ENCODE results near the gene HJURP.

DNA sequence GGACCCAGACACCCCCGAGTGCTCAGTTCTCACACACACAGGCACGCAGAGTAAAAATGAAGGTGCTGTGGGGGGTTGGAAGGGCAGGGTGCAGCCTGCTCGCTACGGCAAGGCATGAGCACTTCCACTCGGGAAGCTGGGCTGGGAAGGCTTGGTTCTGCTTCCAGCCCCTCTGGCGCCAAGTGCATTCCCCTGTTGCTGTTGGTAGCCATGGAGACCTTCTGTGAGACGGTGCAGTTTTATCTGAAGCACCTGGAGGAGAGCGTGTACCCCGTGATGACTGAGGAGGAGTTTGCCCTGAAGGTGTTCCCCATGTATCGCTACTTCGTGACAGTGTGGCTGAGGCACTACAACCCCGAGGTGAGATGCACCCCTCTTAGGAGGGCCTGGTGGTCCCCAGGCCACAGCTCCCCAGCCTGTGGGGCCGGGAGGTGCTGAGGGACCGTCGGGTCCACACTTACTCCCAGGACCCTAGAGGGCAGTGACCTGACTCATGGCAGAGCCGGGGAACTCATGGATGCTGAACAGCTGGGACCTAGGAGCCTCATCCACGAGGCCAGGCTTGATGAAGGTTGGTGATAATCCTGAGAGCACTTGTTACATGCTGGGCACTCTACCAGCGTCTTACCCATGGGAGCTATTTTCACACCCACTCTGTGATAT is 60.7 kb downstream of the HJURP start:
- TF ChIP-seq, protein P1, sequence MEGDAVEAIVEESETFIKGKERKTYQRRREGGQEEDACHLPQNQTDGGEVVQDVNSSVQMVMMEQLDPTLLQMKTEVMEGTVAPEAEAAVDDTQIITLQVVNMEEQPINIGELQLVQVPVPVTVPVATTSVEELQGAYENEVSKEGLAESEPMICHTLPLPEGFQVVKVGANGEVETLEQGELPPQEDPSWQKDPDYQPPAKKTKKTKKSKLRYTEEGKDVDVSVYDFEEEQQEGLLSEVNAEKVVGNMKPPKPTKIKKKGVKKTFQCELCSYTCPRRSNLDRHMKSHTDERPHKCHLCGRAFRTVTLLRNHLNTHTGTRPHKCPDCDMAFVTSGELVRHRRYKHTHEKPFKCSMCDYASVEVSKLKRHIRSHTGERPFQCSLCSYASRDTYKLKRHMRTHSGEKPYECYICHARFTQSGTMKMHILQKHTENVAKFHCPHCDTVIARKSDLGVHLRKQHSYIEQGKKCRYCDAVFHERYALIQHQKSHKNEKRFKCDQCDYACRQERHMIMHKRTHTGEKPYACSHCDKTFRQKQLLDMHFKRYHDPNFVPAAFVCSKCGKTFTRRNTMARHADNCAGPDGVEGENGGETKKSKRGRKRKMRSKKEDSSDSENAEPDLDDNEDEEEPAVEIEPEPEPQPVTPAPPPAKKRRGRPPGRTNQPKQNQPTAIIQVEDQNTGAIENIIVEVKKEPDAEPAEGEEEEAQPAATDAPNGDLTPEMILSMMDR (conservative IDR thresholded peaks at IDR 0.05 in 1 of 2, IDR thresholded peaks at IDR 0.05 in 1 of 2; ENCODE audit: extremely low read depth in 1 of 2, insufficient read depth in 1 of 2, low read depth in 1 of 2, low read length in 2 of 2): no peak
- no peak for TF ChIP-seq EZH2 (IDR thresholded peaks at IDR 0.05; ENCODE audit: borderline replicate concordance, low read length)

Measured in mammary epithelial cell (primary cell).